Nephron progenitor cell (in vitro differentiated cells): ENCODE data around the gene SPATC1L.
"Not testable (repeated sequence)": the region's sequence is repeated elsewhere in the genome, so short reads cannot be mapped to it uniquely, and the experiment has no call there.

Experiments
- DNase-seq: peaks from one replicate; pipeline ENCODE4 v3.0.0; 2021
- H3K27ac Mint-ChIP-seq: 2 replicates; pipeline ENCODE4 v1.8.0; 2021; ENCODE audit warnings: mild to moderate bottlenecking, moderate library complexity, mixed read lengths
- H3K27me3 Mint-ChIP-seq: 2 replicates; pipeline ENCODE4 v1.8.0; 2021; ENCODE audit warnings: mild to moderate bottlenecking, low read depth, mixed read lengths; ENCODE audit not compliant: poor library complexity
- H3K36me3 Mint-ChIP-seq: 2 replicates; pipeline ENCODE4 v1.8.0; 2021; ENCODE audit warnings: low read depth, mixed read lengths
- H3K4me1 Mint-ChIP-seq: 2 replicates; pipeline ENCODE4 v1.8.0; 2021; ENCODE audit warnings: mixed read lengths
- H3K4me3 Mint-ChIP-seq: 2 replicates; pipeline ENCODE4 v1.8.0; 2021; ENCODE audit warnings: mild to moderate bottlenecking, moderate library complexity, mixed read lengths
- H3K9me3 Mint-ChIP-seq: 2 replicates; pipeline ENCODE4 v1.8.0; 2021; ENCODE audit warnings: mild to moderate bottlenecking, moderate library complexity, mixed read lengths
- TF ChIP-seq, protein P1 (sequence below): fragments of 200-600 bp; sonication (generic); IDR thresholded peaks from 2 replicates; pipeline ENCODE4 v1.5.0; 2021; ENCODE audit warnings: antibody characterized with exemption

The SPATC1L gene

DNA sequence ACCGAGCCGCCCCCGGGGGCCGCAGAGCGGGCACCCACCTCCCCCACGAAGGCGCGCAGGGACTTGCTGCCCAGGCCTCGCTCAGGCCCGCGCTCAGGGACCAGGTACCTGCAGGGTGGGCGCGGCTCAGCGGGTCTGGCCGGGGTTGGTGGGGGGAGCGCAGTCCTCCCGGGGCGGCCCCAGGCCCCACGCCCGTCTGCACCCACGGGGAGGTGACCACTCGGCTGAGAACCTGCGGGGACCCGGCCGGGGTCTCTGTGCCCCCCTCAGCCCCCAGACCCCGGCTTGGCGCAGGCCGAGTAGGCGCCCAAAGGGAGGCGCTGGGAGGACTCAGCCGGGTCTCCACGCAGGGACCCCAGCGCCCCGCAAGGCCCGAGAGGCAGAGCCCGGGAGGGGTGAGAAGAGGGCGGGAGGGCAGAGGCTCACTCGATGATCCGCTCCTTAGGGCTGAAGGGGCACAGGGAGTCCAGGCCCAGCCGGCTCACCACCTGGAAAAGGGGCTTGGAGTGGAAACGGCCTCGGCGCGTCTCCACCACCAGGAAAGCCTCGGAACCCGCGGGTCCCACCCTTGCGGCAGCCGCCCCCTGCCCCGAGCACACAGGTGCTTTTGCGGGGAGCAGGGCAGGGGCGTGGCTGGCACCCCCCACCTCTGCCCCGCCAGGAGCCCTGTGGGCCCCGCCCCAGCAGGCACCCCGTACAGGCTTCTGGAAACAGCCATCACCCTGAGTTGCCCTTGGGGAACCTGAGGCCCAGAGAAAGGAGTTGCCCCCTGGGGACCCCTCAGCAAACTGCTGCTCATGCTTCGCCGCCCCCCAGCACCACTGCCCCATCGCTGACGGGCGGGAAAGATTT, 38.2 kb downstream of the SPATC1L start:
- Mint-ChIP-seq H3K36me3 (peaks cover 11% of the 10 kb centered on the region), H3K4me1 (peaks cover 36% of the 10 kb centered on the region), H3K9me3 (peaks cover 10% of the 10 kb centered on the region), H3K27ac (peak overlapping the region; percentile 86), H3K4me3 (no peak overlapping the region), H3K27me3 (peaks cover 23% of the 10 kb centered on the region)
- DNase-seq, result no peak
- TF ChIP-seq, protein P1, sequence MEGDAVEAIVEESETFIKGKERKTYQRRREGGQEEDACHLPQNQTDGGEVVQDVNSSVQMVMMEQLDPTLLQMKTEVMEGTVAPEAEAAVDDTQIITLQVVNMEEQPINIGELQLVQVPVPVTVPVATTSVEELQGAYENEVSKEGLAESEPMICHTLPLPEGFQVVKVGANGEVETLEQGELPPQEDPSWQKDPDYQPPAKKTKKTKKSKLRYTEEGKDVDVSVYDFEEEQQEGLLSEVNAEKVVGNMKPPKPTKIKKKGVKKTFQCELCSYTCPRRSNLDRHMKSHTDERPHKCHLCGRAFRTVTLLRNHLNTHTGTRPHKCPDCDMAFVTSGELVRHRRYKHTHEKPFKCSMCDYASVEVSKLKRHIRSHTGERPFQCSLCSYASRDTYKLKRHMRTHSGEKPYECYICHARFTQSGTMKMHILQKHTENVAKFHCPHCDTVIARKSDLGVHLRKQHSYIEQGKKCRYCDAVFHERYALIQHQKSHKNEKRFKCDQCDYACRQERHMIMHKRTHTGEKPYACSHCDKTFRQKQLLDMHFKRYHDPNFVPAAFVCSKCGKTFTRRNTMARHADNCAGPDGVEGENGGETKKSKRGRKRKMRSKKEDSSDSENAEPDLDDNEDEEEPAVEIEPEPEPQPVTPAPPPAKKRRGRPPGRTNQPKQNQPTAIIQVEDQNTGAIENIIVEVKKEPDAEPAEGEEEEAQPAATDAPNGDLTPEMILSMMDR, result no peak

- no peak for DNase-seq
- H3K27ac Mint-ChIP-seq, result no peak overlapping the region
- H3K27me3 Mint-ChIP-seq, result peaks cover 27% of the 10 kb centered on the region
- H3K4me1 Mint-ChIP-seq, result peaks cover 43% of the 10 kb centered on the region
- peaks cover 11% of the 10 kb centered on the region for H3K36me3 Mint-ChIP-seq
- peaks cover 12% of the 10 kb centered on the region for H3K9me3 Mint-ChIP-seq
- H3K4me3 Mint-ChIP-seq, result no peak overlapping the region
- TF ChIP-seq, protein P1, result no peak
Measured at GRCh38 chr21:46145159-46145839, 39.0 kb downstream of the SPATC1L start.

DNA sequence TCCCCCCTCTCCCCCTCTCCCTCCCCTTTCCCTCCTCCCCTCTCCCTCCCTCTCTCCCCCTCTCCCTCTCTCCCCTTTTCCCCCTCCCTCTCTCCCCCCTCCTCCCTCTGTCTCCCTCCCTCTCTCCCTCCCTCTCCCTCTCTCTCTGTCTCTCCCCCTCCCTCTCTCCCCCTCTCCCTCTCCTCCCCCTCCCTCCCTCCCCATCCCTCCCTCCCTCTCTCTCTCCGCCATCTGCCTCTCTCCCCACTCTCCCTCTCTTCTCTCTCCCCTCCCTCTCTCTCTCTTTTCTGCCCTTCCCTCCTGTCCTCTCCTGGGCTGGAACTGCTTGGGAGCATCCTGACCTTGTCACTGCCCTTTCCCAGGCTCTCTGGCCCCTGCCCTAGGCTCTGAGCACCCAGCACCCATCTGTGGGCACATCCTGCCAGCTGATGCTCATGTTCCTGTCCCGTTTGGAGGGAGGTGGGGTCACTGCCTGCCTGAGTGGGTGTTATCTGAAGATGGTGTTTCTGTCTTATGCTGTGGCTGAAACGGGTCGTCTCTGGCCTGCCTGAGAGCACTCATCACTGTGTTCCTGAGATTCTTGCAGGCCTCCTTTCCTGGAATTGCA, 39.7 kb downstream of the SPATC1L start:
- Mint-ChIP-seq H3K4me1 (peaks cover 48% of the 10 kb centered on the region), H3K4me3 (no peak overlapping the region), H3K27ac (no peak overlapping the region), H3K27me3 (peaks cover 32% of the 10 kb centered on the region), H3K9me3 (peaks cover 13% of the 10 kb centered on the region), H3K36me3 (peaks cover 11% of the 10 kb centered on the region)
- TF ChIP-seq, protein P1, result no peak
- DNase-seq, result no peak

DNA sequence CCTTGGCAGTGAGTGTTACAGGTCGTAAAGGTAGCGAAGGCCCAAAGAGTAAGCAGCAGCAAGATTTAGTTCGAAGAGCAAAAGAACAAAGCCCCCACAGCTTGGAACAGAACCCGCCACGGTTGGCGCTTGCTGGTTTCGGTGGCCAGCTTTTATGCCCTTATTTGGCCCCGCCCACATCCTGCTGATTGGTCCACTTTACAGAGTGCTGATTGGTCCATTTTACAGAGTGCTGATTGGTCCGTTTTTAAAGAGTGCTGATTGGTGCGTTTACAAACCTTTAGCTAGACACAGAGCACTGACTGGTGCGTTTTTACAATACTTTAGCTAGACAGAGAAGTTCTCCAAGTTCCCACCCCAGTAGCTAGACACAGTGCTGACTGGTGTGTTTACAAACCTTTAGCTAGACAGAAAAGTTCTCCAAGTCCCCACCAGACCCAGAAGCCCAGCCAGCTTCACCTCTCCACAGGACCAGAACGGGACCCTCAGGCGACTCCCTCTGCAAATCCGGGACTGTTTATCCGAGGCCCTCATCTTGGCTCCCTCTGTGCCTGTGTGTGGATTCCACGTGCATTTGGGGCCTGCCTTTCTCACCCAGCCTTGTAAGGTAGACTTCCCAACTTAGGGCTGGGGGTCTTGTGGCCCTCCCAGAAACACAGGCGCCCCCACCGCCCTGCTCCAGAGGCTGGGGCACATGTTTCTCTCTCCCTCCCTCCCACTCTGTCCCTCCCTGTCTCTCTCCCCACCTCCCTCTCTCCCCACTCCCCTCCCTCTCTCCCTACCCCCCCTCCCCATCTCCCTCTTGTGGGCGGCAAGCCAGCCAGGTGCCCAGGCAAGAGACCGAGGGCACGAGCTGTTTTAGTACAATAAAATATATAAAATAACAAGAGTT, 41.4 kb downstream of the SPATC1L start:
- Mint-ChIP-seq H3K27me3 (peaks cover 29% of the 10 kb centered on the region), H3K9me3 (peaks cover 13% of the 10 kb centered on the region), H3K36me3 (peaks cover 11% of the 10 kb centered on the region), H3K4me1 (peaks cover 39% of the 10 kb centered on the region), H3K27ac (no peak overlapping the region), H3K4me3 (peak overlapping the region; percentile 52)
- TF ChIP-seq, protein P1, result no peak
- no peak for DNase-seq

GRCh38 chr21:46141767-46142581, 42.3 kb downstream of the SPATC1L start:
- DNase-seq, result no peak
- TF ChIP-seq, protein P1, result no peak
- H3K36me3 Mint-ChIP-seq, result peaks cover 11% of the 10 kb centered on the region
- no peak overlapping the region for H3K27ac Mint-ChIP-seq
- peak overlapping the region; percentile 52 for H3K4me3 Mint-ChIP-seq
- H3K9me3 Mint-ChIP-seq, result peaks cover 13% of the 10 kb centered on the region
- H3K27me3 Mint-ChIP-seq, result peaks cover 29% of the 10 kb centered on the region
- H3K4me1 Mint-ChIP-seq, result peaks cover 43% of the 10 kb centered on the region

DNA sequence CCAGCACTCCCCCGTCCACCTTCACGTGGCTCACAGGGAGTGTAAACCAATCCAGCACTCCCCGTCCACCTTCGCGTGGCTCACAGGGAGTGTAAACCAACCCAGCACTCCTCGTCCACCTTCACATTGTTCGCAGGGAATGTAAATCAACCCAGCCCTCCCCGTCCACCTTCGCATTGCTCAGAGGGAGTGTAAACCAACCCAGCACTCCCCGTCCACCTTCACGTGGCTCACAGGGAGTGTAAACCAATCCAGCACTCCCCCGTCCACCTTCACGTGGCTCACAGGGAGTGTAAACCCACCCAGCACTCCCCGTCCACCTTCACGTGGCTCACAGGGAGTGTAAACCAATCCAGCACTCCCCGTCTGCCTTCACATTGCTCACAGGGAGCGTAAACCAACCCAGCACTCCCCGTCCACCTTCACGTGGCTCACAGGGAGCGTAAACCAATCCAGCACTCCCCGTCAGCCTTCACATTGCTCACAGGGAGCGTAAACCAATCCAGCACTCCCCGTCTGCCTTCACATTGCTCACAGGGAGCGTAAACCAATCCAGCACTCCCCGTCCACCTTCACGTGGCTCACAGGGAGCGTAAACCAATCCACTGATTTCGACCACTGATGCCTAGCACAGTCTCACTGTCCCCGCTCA, 43.8 kb downstream of the SPATC1L start:
- not testable (repeated sequence) for DNase-seq, H3K4me3 Mint-ChIP-seq
- H3K27me3 Mint-ChIP-seq, result peaks cover 26% of the 10 kb centered on the region
- peak overlapping the region; percentile 71 for H3K27ac Mint-ChIP-seq
- peaks cover 11% of the 10 kb centered on the region for H3K36me3 Mint-ChIP-seq
- H3K9me3 Mint-ChIP-seq, result peaks cover 13% of the 10 kb centered on the region
- H3K4me1 Mint-ChIP-seq, result peaks cover 37% of the 10 kb centered on the region
